ENCODE measurements around the gene SNAPC2.

SNAPC2 gene

DNA sequence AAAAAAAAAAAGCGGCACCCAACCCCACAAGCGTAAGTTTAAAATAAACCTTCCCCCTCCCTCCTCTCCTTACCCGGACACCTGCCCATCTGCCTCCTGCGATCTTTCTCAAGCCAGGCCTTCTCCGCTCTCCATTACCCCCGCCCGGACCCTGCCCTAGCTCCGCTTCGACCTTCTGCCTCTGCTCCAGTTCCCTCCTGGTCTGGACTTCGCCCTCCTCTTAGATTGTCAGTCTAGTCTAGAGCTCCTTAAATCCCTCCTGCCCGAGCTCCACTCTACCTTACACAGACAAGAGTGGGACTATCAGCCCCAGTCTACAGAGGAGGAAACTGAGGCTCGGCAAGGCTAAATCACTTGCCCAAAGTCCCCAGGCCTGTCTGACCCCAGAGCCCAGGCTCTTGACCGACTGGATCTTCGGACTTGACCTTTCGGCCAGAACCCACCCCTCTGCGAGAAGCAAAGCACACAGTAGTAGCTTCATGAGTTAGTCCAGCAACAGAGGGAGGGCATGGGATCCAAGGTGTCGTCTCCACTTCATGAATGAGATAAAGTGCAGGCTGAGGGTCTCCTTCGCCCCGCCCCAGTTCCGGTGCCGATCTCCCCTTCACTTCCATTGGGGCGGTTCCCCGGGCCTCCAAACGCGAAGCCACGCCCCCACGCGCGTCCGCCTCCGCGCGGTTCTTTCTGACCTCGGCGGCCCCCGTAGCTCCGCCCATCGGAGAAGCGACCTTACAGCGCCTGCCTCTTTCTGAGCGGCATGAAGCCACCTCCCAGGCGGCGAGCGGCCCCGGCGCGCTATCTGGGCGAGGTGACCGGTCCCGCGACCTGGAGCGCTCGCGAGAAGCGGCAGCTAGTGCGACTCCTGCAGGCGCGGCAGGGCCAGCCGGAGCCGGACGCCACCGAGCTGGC, at the start of gene SNAPC2:
Gene SNAPC2, plus strand, starts transcription at position 729 of the 909 bp plus-strand sequence. Its CDS starts 29 bp downstream, at position 758.
- Histone ChIP-seq H3K9me3 (ENCODE audit: control insufficient read depth in 1 of 2, low read length in 2 of 2) (no peaks in the 10 kb centered on the region), H3K9ac (ENCODE audit: low read depth in 1 of 2, low read length in 2 of 2) (peak within 1 kb of the TSS; percentile 65 to 76), H3K4me1 (ENCODE audit: control insufficient read depth in 1 of 2, insufficient read depth in 2 of 2, low read length in 2 of 2) (peaks cover 27 to 42% of the 10 kb centered on the region in 2 donors), H3K27me3 (ENCODE audit: control insufficient read depth in 1 of 2, insufficient read depth in 2 of 2, low read length in 2 of 2) (peaks cover 25 to 27% of the 10 kb centered on the region in 2 donors), H3K4me3 (ENCODE audit: low read depth in 1 of 2, low read length in 2 of 2) (peak within 1 kb of the TSS; percentile 82 to 84), H3K27ac (ENCODE audit: low read depth, low read length) (peak within 1 kb of the TSS; percentile 83), H3K36me3 (ENCODE audit: control insufficient read depth in 1 of 2, insufficient read depth in 2 of 2, low read length in 2 of 2) (peaks cover 9 to 11% of the 10 kb centered on the region in 2 donors)

DNA sequence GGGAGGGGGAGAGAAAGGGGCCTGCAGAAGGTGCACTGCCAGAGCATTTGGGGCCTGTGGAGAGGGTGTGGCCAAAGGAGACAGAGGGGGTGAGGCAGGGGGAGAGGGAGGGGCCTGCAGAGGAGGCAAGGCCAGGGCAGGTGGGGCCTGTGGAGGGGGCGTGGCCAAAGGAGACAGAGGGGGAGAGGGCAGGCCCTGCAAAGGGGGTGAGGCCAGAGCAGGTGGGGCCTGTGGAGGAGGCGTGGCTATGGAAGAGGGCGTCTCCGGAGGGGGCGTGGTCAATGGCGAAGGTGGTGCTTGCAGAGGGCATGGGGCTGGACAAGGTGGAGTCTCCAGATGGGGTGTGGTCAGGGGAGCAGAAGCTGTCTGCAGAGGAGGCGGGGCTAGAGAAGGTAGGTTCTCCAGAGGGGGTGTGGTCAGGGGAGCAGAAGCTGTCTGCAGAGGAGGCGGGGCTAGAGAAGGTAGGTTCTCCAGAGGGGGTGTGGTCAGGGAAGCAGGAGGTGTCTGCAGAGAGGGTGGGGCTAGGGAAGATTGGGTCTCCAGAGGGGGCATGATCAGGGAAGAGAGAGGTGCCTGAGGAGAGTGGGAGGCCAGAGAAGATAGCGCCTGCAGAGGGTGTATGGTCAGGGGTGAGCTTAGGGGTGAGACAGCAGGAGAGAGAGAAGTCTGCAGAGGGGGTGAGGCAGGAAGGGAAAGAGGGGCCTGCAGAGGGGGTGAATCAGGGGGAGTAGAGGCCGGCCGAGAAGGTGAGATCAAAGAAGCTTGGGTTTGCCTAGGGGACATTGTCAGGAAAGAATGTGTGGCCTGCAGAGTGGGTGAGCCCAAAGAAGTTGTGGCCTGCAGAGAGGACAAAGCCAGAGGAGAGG, 49.3 kb upstream of the SNAPC2 start:
- Histone ChIP-seq H3K4me3 (ENCODE audit: low read depth in 1 of 2, low read length in 2 of 2) (peak overlapping the region in 1 of 2 donors; percentile 34), H3K4me1 (ENCODE audit: control insufficient read depth in 1 of 2, insufficient read depth in 2 of 2, low read length in 2 of 2) (peaks cover 7 to 25% of the 10 kb centered on the region in 2 donors), H3K27ac (ENCODE audit: low read depth, low read length) (no peak overlapping the region), H3K9ac (ENCODE audit: low read depth in 1 of 2, low read length in 2 of 2) (no peak overlapping the region), H3K36me3 (ENCODE audit: control insufficient read depth in 1 of 2, insufficient read depth in 2 of 2, low read length in 2 of 2) (no peaks in the 10 kb centered on the region), H3K9me3 (ENCODE audit: control insufficient read depth in 1 of 2, low read length in 2 of 2) (no peaks in the 10 kb centered on the region), H3K27me3 (ENCODE audit: control insufficient read depth in 1 of 2, insufficient read depth in 2 of 2, low read length in 2 of 2) (peaks cover 26 to 32% of the 10 kb centered on the region in 2 donors)

DNA sequence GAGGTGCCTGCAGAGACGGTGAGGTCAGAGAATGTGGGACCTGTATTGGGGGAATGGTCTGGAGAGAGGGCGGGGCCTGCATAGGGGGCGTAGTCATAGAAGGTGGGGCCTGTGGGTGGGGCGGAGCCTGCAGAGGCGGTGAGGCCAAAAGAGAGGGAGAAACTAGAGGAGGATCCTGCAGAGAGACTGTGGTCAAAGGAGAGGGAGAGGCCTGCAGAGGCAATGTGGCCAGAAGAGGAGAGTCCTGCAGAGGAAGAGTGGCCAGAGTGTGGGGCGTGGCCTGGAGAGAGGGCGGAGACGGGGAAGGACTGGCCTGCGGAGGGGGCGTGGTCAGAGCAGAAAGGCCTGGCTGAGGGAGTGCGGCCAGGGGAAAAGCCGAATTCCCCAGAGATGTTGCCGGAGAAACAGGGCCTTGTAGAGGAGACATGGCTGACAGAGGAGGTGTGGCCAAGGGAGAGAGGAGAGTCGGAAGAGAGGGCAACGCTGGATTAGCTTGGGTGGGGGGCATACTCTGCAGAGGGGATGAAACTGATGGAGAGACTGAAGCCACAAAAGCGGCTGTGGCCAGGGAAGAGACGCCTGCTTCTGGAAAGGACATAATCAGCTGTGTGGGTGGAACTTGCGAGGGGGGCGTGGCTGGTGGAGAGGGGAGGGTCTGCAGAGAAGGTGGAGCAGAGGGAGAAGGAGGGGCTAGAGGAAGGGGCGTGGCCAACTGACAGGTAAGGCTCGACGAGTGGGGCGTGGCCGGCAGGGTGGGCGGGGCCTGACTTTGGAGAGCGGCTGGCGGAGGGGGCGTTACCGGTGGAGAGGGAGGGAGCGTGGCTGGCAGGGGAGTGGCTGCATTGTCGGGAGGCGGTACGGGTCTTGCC, 48.5 kb upstream of the SNAPC2 start:
- Histone ChIP-seq H3K36me3 (ENCODE audit: control insufficient read depth in 1 of 2, insufficient read depth in 2 of 2, low read length in 2 of 2) (no peaks in the 10 kb centered on the region), H3K9me3 (ENCODE audit: control insufficient read depth in 1 of 2, low read length in 2 of 2) (no peaks in the 10 kb centered on the region), H3K9ac (ENCODE audit: low read depth in 1 of 2, low read length in 2 of 2) (peak overlapping the region in 1 of 2 donors; percentile 38), H3K4me1 (ENCODE audit: control insufficient read depth in 1 of 2, insufficient read depth in 2 of 2, low read length in 2 of 2) (peaks cover 7 to 25% of the 10 kb centered on the region in 2 donors), H3K27me3 (ENCODE audit: control insufficient read depth in 1 of 2, insufficient read depth in 2 of 2, low read length in 2 of 2) (peaks cover 22 to 33% of the 10 kb centered on the region in 2 donors), H3K27ac (ENCODE audit: low read depth, low read length) (no peak overlapping the region), H3K4me3 (ENCODE audit: low read depth in 1 of 2, low read length in 2 of 2) (peak overlapping the region in 1 of 2 donors; percentile 34)

DNA sequence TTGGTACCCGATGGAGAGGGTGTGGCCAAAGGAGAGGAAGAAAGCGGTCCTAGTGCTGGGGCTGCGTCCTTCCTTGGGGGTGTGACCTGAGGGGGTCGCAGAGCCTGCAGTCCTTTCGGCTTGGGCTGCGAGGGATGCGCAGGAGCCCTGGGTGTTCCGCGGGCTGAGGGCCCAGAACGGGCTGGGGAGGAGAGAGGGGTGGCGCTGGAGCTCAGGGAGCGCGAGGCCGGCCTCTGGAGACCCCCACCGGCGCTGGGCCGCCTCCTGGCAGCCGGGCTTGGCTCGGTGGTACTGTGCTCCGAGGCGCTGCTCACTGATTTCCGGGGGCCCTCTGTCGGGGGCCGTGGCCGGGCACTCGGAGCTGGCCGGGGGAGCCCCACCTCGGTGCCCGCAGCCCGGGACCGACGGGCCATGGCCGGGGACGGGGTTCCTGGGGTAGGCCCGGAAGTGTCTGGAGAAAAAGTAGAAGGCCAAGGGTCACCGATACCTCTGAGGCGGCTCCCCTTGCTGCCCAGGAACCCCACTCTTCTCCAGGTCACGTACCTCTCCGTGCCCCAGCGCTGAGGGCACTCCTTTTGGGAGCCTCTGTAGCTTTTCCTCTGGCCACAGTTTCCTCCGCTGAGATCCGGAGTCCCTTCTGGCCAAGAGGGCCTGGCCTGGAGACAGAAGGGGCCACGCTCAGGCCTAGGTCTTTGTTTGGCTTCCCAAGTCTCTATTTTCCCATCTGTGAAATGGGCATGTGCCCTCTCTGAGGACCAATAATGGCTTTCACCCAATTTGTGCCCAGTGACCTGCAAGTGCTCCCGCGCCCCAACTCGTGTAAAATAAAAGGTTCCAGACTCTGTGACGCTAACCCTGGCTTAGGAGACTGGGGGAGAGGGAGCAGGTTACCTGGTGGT, 47.6 kb upstream of the SNAPC2 start:
- H3K4me3 ChIP-seq (ENCODE audit: low read depth in 1 of 2, low read length in 2 of 2): peak overlapping the region in 1 of 2 donors; percentile 34
- H3K27me3 ChIP-seq (ENCODE audit: control insufficient read depth in 1 of 2, insufficient read depth in 2 of 2, low read length in 2 of 2): peaks cover 18 to 24% of the 10 kb centered on the region in 2 donors
- no peak overlapping the region for H3K27ac ChIP-seq (ENCODE audit: low read depth, low read length)
- H3K9ac ChIP-seq (ENCODE audit: low read depth in 1 of 2, low read length in 2 of 2): no peak overlapping the region
- H3K9me3 ChIP-seq (ENCODE audit: control insufficient read depth in 1 of 2, low read length in 2 of 2): no peaks in the 10 kb centered on the region
- H3K4me1 ChIP-seq (ENCODE audit: control insufficient read depth in 1 of 2, insufficient read depth in 2 of 2, low read length in 2 of 2): peaks cover 7 to 25% of the 10 kb centered on the region in 2 donors
- no peaks in the 10 kb centered on the region for H3K36me3 ChIP-seq (ENCODE audit: control insufficient read depth in 1 of 2, insufficient read depth in 2 of 2, low read length in 2 of 2)

- Histone ChIP-seq H3K9me3 (ENCODE audit: control insufficient read depth in 1 of 2, low read length in 2 of 2) (no peaks in the 10 kb centered on the region), H3K27ac (ENCODE audit: low read depth, low read length) (no peak overlapping the region), H3K27me3 (ENCODE audit: control insufficient read depth in 1 of 2, insufficient read depth in 2 of 2, low read length in 2 of 2) (peaks cover 18 to 24% of the 10 kb centered on the region in 2 donors), H3K4me1 (ENCODE audit: control insufficient read depth in 1 of 2, insufficient read depth in 2 of 2, low read length in 2 of 2) (peaks cover 5 to 21% of the 10 kb centered on the region in 2 donors), H3K9ac (ENCODE audit: low read depth in 1 of 2, low read length in 2 of 2) (no peak overlapping the region), H3K36me3 (ENCODE audit: control insufficient read depth in 1 of 2, insufficient read depth in 2 of 2, low read length in 2 of 2) (no peaks in the 10 kb centered on the region), H3K4me3 (ENCODE audit: low read depth in 1 of 2, low read length in 2 of 2) (no peak overlapping the region)
These were observed 46.6 kb upstream of the SNAPC2 start for GRCh38 chr19:7873304-7874075.

- Histone ChIP-seq H3K36me3 (ENCODE audit: control insufficient read depth in 1 of 2, insufficient read depth in 2 of 2, low read length in 2 of 2) (no peaks in the 10 kb centered on the region), H3K9me3 (ENCODE audit: control insufficient read depth in 1 of 2, low read length in 2 of 2) (no peaks in the 10 kb centered on the region), H3K27ac (ENCODE audit: low read depth, low read length) (no peak within 1 kb of the TSS), H3K4me3 (ENCODE audit: low read depth in 1 of 2, low read length in 2 of 2) (no peak within 1 kb of the TSS), H3K9ac (ENCODE audit: low read depth in 1 of 2, low read length in 2 of 2) (no peak within 1 kb of the TSS), H3K4me1 (ENCODE audit: control insufficient read depth in 1 of 2, insufficient read depth in 2 of 2, low read length in 2 of 2) (peaks cover 0 to 16% of the 10 kb centered on the region in 2 donors), H3K27me3 (ENCODE audit: control insufficient read depth in 1 of 2, insufficient read depth in 2 of 2, low read length in 2 of 2) (peaks cover 18 to 24% of the 10 kb centered on the region in 2 donors)
These were observed 45.9 kb upstream of the SNAPC2 start, which contains the start of gene PRR36 for GRCh38 chr19:7874076-7874896. Gene PRR36 (minus strand): TSS chr19:7874390. CDS start chr19:7873689, 701 bp downstream.

DNA sequence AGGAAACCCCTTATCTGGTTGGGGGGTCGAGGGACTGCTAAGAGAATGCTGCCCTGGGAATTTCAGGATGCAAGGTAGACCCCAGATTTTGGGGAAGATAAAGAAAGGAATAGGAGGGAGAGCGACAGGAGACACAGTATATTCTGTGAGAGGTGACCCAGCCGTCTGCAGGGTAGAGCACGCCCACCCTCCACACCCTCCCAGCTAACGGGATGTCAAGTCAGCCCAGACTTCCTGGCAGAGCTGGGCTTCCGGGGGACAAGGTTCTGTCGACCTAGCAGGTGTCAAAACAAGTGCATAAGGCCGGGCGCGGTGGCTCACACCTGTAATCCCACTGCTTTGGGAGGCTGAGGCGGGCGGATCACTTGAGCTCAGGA, 45.3 kb upstream of the SNAPC2 start:
- Histone ChIP-seq H3K36me3 (ENCODE audit: control insufficient read depth in 1 of 2, insufficient read depth in 2 of 2, low read length in 2 of 2) (no peaks in the 10 kb centered on the region), H3K4me1 (ENCODE audit: control insufficient read depth in 1 of 2, insufficient read depth in 2 of 2, low read length in 2 of 2) (peaks cover 0 to 16% of the 10 kb centered on the region in 2 donors), H3K9me3 (ENCODE audit: control insufficient read depth in 1 of 2, low read length in 2 of 2) (no peaks in the 10 kb centered on the region), H3K9ac (ENCODE audit: low read depth in 1 of 2, low read length in 2 of 2) (no peak overlapping the region), H3K4me3 (ENCODE audit: low read depth in 1 of 2, low read length in 2 of 2) (no peak overlapping the region), H3K27ac (ENCODE audit: low read depth, low read length) (no peak overlapping the region), H3K27me3 (ENCODE audit: control insufficient read depth in 1 of 2, insufficient read depth in 2 of 2, low read length in 2 of 2) (peaks cover 18 to 24% of the 10 kb centered on the region in 2 donors)

- Histone ChIP-seq H3K27ac (ENCODE audit: low read depth, low read length) (no peak overlapping the region), H3K36me3 (ENCODE audit: control insufficient read depth in 1 of 2, insufficient read depth in 2 of 2, low read length in 2 of 2) (no peaks in the 10 kb centered on the region), H3K9me3 (ENCODE audit: control insufficient read depth in 1 of 2, low read length in 2 of 2) (no peaks in the 10 kb centered on the region), H3K9ac (ENCODE audit: low read depth in 1 of 2, low read length in 2 of 2) (no peak overlapping the region), H3K4me1 (ENCODE audit: control insufficient read depth in 1 of 2, insufficient read depth in 2 of 2, low read length in 2 of 2) (peaks cover 0 to 9% of the 10 kb centered on the region in 2 donors), H3K27me3 (ENCODE audit: control insufficient read depth in 1 of 2, insufficient read depth in 2 of 2, low read length in 2 of 2) (peaks cover 18 to 23% of the 10 kb centered on the region in 2 donors), H3K4me3 (ENCODE audit: low read depth in 1 of 2, low read length in 2 of 2) (no peak overlapping the region)
These were observed 42.8 kb upstream of the SNAPC2 start for GRCh38 chr19:7877249-7877836.

All from duodenal mucosa (tissue), 2 donors.